K562 (cell line): Measurements from ENCODE around the gene MICAL2.

Experiments used
- ARID3B ChIP-seq: fragments of 250-450 bp; sonication (Bioruptor Pico); IDR thresholded peaks from 2 replicates; pipeline ENCODE4 v1.4.0; 2020; ENCODE audit warnings: borderline replicate concordance
- CBX8 ChIP-seq: fragments of 200-600 bp; sonication (generic); IDR thresholded peaks from 2 replicates; pipeline ENCODE4 v1.6.1; 2012; ENCODE audit warnings: borderline replicate concordance, mixed run types, low read depth, mild to moderate bottlenecking, moderate library complexity, mixed read lengths, low read length, control low read depth, inconsistent platforms; ENCODE audit not compliant: poor library complexity, severe bottlenecking; ENCODE audit errors: extremely low read depth
- CTCF ChIP-seq, 3 experiments: IDR thresholded peaks in 2 of 3; conservative IDR thresholded peaks in 1 of 3; 2 replicates each; pipeline ENCODE4 v1.5.1; 2011 to 2012; ENCODE audit warnings: low read length in 3 of 3, mild to moderate bottlenecking in 3 of 3, control low read depth in 2 of 3, improper control_type of control experiment in 1 of 3, inconsistent platforms in 1 of 3, low read depth in 1 of 3, mixed read lengths in 1 of 3, moderate library complexity in 1 of 3; ENCODE audit not compliant: insufficient read depth in 2 of 3
- DACH1 ChIP-seq: fragments of 450-650 bp; IDR thresholded peaks from 2 replicates; pipeline ENCODE4 v1.6.1; 2018; ENCODE audit not compliant: partially characterized antibody
- KHSRP ChIP-seq: fragments of 450-650 bp; IDR thresholded peaks from 2 replicates; pipeline ENCODE4 v1.6.1; 2017
- MTA3 ChIP-seq: fragments of 450-650 bp; formaldehyde crosslinking; IDR thresholded peaks from 2 replicates; pipeline ENCODE4 v1.6.1; 2017; ENCODE audit warnings: mild to moderate bottlenecking, borderline replicate concordance
- MYC ChIP-seq, 2 experiments: fragments of 250-450 bp in 1 of 2; sonication (Bioruptor Pico) in 1 of 2; IDR thresholded peaks; 2 replicates each; pipeline versions ENCODE4 v1.5.1 to v1.6.1; 2012 to 2021; ENCODE audit warnings: low read depth in 2 of 2, borderline replicate concordance in 1 of 2, improper control_type of control experiment in 1 of 2, low read length in 1 of 2, mild to moderate bottlenecking in 1 of 2, moderate library complexity in 1 of 2
- SNAPC5 ChIP-seq: fragments of 250-450 bp; sonication (Bioruptor Pico); IDR thresholded peaks from 2 replicates; pipeline ENCODE4 v1.8.0; 2021; ENCODE audit warnings: moderate library complexity, mild to moderate bottlenecking, inconsistent platforms
- ZNF121 ChIP-seq: sonication (generic); formaldehyde crosslinking; conservative IDR thresholded peaks from 2 replicates; pipeline ENCODE4 v1.8.0; 2022; ENCODE audit warnings: missing genetic modification reagents

GRCh38 chr11:12239804-12240371 is 129.5 kb downstream of the MICAL2 start:
- TF ChIP-seq KHSRP (no peak), CTCF (IDR thresholded peaks at IDR 0.05 in 2 of 3, conservative IDR thresholded peaks at IDR 0.05 in 1 of 3; ENCODE audit: insufficient read depth in 2 of 3, low read depth in 1 of 3, low read length in 3 of 3) (no peak), DACH1 (no peak), ARID3B (CRISPR knock-in tag) (no peak), SNAPC5 (CRISPR knock-in tag) (no peak), MTA3 (no peak), MYC (IDR thresholded peaks at IDR 0.05; ENCODE audit: low read depth, low read length) (no peak), MYC (CRISPR knock-in tag; IDR thresholded peaks at IDR 0.05; ENCODE audit: borderline replicate concordance, low read depth) (no peak), ZNF121 (CRISPR knock-in tag) (no peak), CBX8 (no peak)
